ENCODE measurements around the gene LRP11.
"Not testable (repeated sequence)": the region's sequence is repeated elsewhere in the genome, so short reads cannot be mapped to it uniquely, and the experiment has no call there.

Gene LRP11

DNA sequence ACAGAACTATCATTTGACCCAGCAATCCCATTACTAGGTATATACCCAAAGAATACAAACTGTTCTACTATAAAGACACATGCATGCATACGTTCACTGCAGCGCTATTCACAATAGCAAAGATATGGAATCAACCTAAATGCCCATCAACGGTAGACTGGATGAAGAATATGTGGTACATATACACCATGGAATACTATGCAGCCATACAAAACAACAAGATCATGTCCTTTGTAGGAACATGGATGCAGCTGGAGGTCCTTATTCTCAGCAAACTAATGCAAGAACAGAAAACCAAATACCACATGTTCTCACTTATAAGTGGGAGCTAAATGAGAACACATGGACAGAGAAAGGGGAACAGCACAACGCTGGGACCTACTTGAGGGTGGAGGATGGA, 15.8 kb downstream of the LRP11 start:
- DNase-seq (ENCODE audit: low read depth), result not testable (repeated sequence)

DNA sequence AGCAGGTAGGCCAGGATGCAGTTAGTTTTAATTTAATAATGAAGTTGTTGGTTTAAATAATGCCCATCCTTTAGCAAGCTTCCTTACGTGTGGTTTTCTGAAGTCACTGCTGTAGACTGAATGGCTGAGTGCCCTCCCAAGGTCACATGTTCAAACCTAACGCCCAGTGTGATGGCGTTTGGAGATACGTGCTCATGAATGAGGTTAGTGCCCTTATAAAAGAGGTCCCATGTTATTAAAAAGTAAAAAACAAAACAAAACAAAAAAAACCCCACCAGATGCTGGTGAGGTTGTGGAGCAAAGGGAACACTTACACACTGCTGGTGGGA, 16.3 kb downstream of the LRP11 start:
- no peak for DNase-seq (ENCODE audit: low read depth)

DNA sequence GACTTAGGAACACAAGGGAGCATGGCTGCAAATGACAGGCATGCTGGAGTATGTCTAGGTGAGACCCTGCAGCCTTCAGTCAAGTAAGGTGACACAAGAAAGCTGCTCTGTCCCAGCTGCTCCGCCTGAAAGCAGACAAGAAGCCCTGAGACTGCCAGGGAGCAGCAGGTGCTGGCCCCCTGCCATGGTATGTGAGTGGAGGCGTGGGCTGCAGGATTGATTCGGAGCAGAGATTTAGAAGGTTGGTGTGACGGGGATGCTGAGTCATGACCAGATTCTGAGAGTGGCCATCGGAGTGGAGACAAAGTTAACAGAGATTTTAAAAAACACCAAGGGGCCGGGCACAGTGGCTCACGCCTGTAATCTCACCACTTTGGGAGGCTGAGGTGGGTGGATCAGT, 17.8 kb downstream of the LRP11 start:
- no peak for DNase-seq (ENCODE audit: low read depth)

DNA sequence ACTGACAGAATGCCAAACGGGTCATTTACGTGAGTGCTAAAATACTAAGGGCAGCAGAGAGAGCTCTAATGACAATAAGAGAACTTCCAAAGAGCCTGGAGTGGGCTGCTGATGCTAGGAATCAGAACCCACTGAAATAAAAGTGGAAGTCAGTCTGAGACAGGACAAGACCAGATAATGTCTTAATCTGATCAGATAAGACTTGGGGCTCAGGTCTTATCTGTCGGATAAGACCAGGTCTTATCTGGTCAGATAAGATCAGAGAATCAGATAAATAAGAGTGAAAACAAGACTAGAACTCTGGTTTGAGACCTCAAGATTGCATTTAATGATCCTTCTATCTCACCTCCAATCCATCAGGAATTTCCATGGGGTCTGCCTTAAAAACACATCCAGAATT, 18.6 kb downstream of the LRP11 start:
- no peak for DNase-seq (ENCODE audit: low read depth)

DNA sequence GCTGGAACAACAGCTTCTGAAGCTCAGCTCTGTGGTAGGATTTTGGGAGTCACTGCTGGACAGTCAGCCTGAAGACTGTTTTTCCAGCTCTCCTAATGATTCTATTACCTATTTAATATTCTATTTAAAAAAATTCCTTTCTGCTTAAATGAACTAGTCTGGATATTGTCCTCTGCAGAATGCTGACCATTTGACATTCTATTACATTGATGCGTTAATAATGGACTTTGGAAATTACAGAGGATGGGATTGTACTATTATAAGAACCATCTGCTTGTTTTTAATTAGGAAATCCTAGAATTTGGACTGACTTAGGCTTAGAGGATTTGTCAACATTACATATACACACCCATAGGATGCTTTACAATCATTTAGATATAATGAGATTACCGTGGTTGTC, 19.7 kb downstream of the LRP11 start:
- DNase-seq (ENCODE audit: low read depth), result no peak

DNA sequence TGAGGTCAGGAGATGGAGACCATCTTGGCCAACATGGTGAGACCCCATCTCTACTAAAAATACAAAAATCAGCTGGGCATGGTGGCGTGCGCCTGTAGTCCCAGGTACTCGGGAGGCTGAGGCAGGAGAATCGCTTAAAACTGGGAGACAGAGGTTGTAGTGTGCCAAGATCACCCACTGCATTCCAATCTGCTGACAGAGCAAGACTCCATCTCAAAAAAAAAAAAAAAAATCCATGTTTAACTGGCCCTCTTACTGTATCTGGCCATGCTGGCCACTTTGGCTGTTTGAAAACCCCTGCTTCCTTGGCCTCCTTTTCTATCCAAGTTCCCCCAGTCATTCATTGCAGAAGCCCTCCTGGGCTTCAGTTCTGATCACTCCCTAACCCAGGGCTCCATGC, 20.1 kb downstream of the LRP11 start:
- not testable (repeated sequence) for DNase-seq (ENCODE audit: low read depth)

DNA sequence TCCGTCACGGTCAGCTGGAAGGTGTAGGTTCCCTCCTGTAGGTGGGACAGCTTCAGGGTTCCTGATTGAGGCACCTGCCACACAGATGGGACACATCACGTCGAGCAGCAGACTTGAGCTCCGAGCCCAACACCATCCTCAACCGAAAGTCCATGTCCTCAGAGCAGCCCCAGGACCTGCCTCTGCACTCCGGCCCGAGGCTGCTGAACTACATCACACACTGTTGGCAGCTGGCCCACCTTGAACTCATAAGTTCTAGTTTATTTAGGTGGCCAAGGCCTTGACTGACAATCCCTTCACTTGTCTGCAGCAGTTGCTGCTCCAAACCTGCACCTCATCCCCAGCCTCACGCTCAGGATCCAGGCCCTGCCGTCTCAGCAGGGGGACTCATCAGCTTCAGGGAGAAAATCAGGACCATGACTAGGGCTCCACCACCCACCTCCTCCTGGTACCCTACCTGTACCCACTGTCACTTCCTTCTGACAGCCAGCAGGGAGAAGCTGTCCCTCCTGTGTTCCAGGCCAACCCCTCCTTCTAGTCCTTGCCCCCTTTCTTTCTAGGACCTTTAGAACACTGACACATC, 21.0 kb downstream of the LRP11 start:
- DNase-seq (ENCODE audit: low read depth), result no peak

DNA sequence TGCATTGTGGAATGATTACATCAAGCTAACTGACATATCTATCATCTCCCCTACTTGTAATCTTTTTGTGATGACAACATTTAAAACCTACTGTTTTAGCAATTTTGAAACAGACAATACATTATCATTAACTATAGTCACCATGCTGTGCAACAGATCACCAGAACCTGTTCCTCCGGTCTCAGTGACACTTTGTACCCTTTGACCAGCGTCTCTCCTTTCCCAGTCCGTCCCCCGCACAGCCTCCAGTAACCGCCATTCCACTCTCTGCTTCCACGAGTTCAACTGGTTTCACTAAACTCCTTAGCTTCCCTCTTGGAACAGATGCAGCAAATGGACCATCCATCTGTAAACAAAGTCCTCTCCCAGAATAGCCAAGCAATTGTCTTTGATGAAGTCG, 21.8 kb downstream of the LRP11 start:
- DNase-seq (ENCODE audit: low read depth), result no peak

DNA sequence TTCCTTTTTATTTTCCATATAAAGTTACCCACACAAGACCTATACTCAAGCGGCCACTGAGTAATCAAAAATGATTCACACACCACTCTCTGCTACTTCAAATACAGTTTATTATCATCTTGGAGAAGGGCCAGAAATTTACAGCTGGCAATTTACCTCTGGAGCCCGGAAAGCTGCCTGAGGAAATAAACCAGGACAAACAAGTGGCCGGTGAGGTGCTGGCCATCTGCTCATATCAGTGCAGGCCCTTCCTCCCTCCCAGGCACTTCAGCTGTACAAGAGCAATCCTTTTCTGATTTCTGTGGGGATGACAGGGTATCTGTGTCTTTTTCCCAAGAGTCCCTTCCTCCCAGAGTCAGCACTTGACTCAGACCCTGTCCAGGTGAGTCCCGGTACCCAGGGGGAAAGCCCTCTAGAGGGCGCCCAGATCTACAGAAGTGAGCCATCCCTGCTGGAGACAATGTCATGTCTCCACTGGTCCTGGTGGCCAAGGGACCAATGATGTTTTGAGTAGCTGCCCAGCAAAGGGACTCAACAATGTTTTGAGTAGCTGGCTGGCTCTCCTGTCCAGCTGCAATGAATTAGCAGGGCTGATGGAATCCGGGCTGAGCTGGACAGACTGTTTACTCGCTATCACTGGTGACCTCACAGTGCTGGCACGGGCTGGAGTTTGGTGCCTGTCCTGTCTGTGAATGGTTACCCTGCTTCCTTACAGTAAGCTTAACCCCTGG, 23.6 kb downstream of the LRP11 start:
- DNase-seq (ENCODE audit: low read depth), result no peak

DNA sequence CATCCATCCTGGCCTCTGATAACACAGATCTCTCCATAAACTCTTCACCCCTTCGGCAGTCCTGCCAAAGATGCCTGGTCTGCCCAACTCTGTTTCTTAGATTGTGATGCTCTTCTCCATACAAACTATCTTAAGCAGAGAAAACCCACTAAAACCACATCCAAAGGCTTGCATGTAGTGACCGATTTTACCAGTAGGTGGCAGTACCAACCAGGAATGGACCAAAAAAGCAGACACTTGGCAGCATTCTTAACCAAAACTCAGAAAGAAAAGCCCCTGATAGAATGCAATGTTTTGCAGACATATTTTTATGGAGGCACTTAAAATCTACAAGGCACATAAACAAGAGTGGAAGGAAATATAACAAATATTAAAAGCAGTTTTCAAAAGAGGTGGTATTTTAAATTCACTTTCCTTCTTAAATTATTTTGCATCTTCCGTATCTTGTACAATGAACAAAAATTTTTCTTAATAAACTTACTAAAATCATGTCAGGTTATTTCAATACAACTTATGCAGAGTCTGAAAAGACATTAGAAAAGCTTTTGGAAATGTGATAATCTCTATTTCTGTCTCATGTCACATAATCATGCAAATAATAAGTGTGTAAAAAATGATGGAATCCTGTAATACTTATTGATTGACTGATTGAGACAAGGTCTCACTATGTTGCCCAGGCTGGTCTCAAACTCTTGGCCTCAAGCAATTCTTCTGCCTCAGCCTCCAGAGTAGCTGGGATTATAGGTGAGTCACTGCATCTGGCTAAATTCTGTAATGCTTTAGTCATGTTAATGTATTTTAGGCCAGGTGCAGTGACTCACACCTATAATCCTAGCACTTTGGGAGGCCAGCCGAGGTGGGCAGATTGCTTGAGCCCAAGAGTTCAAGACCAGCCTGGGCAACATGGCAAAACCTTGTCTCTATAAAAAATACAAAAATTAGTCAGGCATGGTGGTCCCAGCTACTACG, 29.4 kb downstream of the LRP11 start:
- DNase-seq (ENCODE audit: low read depth), result peak; percentile 63

DNA sequence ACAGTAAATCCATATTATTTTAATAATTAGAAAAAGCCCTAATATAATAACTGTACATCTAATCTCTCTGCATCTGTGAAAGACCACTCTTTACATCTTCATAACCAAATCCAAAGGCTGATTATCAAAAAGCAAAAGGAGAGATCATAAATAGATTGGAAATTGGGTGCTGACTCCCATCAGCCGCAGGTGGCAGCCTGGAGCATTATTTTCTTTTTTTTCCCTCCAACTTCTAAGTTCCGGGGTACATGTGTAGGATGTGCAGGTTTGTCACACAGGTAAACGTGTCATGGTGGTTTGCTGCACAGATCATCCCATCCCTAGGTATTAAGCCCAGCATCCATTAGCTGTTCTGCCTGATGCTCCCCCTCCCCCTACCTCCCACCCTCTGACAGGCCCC, 30.5 kb downstream of the LRP11 start:
- DNase-seq (ENCODE audit: low read depth), result no peak

DNA sequence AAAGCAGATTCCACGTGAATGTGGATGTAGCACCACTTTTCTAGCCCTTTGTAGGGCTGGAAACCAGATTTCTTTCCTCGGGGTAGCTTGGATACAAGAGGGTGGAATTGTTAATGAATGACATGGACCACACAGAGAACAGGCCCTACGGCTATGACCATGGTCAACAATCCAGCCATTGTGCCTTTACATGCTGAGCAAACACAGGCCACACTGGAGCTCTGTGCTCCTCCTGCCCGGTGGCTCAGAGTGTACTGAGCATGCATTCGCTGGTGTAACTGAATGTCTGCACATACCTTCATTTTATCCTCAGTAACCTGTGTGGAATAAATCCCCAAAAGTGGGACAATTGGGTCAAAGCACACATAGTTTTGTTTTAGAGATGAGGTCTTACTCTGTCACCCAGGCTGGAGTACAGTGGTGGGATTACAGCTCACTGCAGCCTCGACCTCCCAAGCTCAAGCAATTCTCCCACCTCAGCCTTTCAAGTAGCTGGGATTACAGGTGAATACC, 32.8 kb downstream of the LRP11 start:
- no peak for DNase-seq (ENCODE audit: low read depth)

DNA sequence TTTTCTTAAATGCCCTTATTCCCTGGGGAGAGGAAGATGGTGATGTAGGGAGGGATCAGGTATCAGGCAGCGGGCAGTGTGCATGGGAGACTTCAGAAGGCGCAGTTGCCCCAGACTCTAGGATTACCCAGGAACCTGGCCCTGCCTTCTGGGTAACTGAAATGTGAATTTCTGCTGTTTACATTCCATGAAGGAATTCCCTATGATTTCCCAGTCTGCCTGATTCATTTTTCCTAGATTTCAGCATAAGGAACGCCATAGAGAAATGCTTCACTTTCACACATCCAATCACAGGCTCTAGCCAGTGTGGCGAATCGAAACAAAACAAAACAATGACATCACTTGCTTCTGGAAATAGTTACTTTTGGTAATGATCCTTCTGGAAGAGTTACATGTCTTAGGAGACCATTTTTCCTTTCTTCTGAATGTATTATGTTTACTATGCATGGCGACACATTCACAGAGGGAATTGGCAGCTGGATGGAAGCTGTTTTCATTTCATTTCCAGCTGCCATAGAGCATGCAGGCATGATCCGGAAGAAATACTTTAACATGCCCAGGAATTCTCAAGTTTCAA, 33.3 kb downstream of the LRP11 start:
- DNase-seq (ENCODE audit: low read depth), result no peak

DNA sequence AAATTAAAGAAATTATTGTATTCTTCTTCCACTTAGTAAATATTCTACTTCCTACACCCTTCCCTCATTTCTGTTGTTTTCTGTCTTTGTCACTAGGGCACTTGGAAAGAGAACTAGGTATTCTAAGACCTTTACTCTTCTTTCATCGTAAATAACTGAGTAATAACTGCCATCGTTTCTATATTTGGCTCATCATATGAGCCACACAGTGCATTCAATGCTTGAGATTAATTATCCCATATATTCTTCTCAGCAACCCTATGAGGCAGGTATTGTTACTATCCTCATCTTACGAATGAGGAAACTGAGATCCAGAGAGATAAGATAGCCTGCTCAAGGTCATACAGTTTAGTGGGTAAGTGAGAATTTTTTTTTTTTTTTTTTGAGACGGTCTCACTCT, 38.9 kb downstream of the LRP11 start:
- no peak for DNase-seq (ENCODE audit: low read depth)

DNA sequence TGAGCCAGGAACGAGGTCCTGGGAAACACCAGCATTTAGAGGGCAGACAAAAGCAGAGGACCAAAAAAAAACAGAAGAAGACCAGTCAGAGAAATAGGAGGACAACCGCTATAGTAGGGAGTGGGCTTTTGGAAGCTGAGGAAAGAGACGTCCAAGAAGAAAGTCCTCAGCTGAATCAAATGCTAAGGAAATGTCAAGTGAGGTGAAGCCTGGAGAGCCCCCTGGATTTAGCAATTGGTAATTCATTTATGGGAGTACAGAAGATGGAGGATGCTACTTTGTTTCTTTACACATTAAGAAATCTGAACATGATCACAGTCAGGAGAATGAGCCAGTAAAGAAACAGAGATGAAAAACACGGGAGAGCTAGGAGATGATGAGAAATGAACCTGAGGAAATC, 41.1 kb downstream of the LRP11 start:
- DNase-seq (ENCODE audit: low read depth), result no peak

DNA sequence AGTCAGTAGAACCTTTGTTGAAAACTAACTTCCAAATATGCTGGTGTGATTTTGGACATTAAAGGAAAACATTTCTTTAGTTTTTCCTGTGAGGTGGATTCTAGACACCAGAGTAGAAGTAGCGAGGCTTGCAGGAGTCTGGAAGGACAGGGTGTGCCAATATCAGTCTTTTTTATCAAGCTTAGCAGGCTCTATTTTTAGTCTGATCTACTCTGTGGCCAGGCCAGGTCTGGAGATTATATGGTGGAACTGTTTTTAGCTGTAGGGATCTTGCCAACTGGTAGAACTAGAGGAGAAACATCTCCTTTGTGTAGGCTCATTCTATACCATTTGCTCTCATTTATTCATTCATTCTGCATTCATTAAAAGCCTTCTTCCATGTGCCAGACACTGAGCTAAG, 42.7 kb downstream of the LRP11 start:
- DNase-seq (ENCODE audit: low read depth), result no peak

DNA sequence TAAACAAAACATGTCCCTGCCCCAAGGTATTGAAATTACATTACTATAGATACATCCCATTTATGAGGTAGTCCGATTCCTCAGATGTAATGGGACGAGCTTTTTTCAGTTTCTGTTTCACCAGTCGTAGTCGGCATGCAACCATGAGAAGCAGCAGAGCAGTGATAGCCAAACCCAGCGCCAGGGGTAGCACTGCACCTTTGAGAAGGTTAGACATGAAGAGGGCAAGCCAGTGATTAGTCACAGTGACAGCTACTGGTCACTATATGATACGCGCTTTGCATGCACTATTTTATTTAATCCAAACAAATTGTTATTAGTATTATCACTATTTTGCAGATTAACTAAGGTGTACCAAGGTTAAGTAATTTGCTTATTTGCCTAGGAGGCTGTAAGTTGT, 43.7 kb downstream of the LRP11 start:
- DNase-seq (ENCODE audit: low read depth), result no peak

DNA sequence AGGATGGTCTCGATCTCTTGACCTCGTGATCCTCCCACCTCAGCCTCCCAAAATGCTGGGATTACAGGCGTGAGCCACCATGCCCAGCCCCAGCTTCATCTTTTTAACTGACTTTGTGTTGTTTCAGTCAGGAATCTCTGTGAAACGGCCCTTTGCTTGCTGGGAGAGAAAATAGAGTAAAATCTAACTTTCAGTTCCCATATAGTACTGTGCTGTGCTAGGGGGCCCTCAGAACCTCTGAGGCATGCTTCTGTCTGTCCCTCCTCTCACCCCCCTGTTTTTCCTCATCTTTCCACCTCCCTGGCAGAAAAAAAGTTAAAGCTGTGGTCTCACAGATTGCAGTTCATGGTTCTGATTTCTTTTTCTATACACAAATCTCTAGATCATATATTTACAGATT, 48.4 kb downstream of the LRP11 start:
- no peak for DNase-seq (ENCODE audit: low read depth)

DNA sequence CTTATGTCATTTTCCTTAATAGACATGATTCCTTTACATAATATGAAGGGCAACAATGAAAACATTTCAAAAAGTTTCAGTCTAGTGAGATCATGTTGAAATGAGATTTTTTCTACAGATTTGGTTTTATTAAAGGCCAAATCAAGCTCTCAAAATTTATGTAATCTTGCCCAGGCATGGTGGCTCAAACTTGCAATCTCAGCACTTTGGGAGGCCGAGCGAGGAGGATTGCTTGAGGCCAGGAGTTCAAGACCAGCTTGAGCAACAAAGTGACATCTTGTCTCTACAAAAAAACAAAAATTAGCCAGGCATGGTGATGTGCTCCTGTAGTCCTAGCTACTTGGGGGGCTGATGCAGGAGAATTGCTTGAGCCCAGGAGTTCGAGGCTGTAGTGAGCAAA, 50.8 kb downstream of the LRP11 start:
- no peak for DNase-seq (ENCODE audit: low read depth)

DNA sequence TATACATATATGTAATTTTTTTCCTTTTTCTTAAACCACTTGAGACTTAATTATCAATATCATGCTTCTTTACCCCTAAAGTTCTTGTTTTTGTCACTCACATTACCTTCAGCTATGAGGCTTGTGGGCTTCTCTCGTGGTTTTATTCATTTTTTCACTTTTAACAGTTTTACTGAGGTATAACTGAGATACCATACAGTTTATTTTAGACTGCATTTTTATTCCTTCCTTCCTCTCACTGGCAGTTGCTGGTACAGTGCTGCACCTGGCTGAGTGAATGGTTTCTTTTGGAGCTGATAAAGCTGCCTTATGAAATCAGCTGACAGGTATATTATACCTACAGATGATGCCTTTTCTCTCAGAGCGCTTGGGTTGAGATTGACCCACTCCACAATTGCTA, 54.4 kb downstream of the LRP11 start:
- DNase-seq (ENCODE audit: low read depth), result no peak

DNA sequence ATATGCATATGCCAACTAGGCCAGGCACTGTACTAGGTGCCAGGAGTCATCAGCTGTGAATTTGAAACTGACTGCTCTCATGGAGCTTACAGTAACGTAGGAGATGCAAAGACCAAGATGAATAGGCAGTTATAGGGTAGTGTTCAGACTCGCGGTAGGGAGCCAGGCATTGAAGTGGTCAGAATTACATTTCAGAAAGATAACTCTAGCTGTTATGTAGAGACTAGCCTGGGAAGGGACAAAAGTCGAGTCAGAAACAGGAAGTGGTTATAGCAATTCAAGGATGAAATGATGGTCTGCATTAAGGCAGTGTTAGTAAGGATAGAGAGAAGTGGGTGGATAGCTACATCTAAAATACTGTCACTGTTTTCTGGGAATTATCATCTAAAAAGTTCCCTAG, 58.0 kb downstream of the LRP11 start:
- DNase-seq (ENCODE audit: low read depth), result no peak

DNA sequence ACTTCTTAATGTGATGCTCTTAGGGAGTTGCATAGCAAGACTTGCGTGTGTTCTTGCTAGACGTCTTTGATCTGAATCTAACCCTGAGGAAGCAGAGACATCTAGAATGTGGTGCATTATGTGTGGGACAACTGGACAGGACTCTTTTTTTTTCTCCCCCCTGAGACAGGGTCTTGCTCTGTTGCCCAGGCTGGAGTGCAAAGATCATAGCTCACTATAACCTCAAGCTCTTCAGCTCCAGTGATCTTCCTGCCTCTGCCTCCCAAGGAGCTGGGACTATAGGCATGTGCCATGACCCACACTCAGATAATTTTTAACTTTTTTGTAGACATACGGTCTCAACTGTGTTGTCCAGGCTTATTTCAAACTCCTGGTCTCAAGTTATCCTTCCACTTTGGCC, 80.6 kb downstream of the LRP11 start:
- no peak for DNase-seq (ENCODE audit: low read depth)

DNA sequence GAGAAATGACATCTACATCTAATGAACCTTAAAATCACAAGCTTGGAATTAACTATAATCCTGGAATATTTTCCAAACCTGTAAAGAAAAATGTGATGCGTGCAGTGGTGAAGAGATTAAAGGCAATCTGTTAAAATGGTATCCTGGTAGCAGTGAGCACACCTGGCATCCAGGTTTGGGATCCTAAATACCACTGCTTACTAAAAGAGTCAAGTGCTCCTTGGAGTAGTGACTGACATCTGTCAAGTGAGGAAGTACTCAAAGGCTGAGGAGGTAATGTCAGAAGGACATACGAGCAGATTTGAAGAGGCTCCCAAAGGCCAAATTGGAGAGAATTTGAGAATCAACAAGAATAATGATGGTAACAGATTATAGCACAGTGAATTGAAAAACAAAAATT, 81.8 kb downstream of the LRP11 start:
- DNase-seq (ENCODE audit: low read depth), result no peak

All from stimulated activated CD8-positive, alpha-beta memory T cell treated with anti-CD3 and anti-CD28 coated beads, Interleukin-15, amount 100 ng/mL, for 1 hour (primary cell).